Measurements from ENCODE around the gene POC5. TPM values are rescaled to one million over a fixed set of nuclear protein-coding genes. Genes with fewer than 3 reads are reported as not detected.
A peak's percentile ranks its signal among the peaks of the same experiment; 100 is the strongest.

The POC5 gene
- total RNA-seq, 2 donors from 2014 or later = 21.4 to 22.4 TPM

- Mint-ChIP-seq H3K9me3 (no peaks in the 10 kb centered on the region), H3K36me3 (no peaks in the 10 kb centered on the region), H3K4me3 (no peak overlapping the region), H3K4me1 (ENCODE audit: low read depth in 2 of 2) (peaks cover 14 to 17% of the 10 kb centered on the region in 2 donors), H3K27ac (peak overlapping the region in 1 of 2 donors; percentile 50), H3K27me3 (peaks cover 0 to 2% of the 10 kb centered on the region in 2 donors)
- no peak for ATAC-seq
- no peak for DNase-seq (ENCODE audit: low spot score)
These were observed 53.5 kb downstream of the POC5 start for GRCh38 chr5:75663579-75664284.

DNA sequence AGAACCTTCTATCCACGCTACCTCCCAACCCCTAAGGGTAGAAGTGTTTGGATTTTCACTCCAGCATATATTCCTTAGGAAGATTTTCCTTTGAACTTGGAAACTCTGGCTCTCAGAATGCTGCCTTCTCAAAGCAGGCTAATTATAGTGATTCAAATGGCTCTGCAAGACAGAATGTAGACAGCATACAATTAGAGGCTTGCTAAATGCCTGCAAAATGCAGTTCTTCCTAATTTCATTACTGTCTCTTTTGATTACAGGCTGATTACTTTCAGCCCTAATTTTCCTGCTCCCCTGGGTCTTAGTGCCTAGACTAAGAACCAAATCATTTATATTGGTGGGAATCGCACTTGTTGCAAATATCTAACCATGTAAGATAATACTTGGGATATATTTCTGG, 55.2 kb downstream of the POC5 start:
- Mint-ChIP-seq H3K27me3 (peaks cover 0 to 2% of the 10 kb centered on the region in 2 donors), H3K4me3 (no peak overlapping the region), H3K27ac (no peak overlapping the region), H3K9me3 (no peaks in the 10 kb centered on the region), H3K36me3 (no peaks in the 10 kb centered on the region), H3K4me1 (ENCODE audit: low read depth in 2 of 2) (peaks cover 6 to 9% of the 10 kb centered on the region in 2 donors)
- DNase-seq (ENCODE audit: low spot score) = no peak
- ATAC-seq = no peak

DNA sequence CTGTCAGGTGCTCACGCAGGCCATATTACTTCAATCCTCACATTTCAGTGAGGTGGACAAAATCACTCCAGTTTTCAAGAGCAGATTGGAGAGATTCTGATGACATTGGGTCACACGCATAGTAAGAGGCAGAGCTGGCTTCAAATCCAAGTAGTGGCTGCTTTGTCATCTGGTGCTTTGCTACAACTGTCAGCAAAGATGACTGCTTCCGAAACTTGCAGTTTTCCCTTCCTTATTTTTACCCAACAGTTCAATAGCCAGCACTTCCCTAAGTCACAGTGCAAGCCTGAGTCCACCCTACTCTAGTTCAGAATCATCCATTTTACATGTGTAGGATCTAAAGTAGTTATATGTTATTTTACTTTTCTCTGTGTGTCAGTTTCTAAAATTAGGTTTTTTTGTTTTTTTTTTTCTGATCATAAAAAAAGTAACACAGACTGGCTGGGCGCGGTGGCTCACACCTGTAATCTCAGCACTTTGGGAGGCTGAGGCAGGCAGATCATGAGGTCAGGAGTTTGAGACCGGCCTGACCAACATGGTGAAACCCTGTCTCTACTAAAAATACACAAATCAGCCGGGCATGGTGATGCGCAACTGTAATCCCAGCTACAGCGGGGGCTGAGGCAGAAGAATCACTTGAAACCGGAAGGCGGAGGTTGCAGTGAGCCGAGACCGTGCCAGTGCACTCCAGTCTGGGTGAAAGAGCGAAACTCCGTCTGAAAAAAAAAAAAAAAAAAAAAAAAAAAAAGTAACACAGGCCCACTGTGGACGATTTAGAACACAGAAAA, 56.4 kb downstream of the POC5 start:
- ATAC-seq (no peak), DNase-seq (ENCODE audit: low spot score) (no peak)
- Mint-ChIP-seq H3K27ac (no peak overlapping the region), H3K4me3 (no peak overlapping the region), H3K27me3 (peaks cover 0 to 2% of the 10 kb centered on the region in 2 donors), H3K9me3 (no peaks in the 10 kb centered on the region), H3K4me1 (ENCODE audit: low read depth in 2 of 2) (peaks cover 6 to 9% of the 10 kb centered on the region in 2 donors), H3K36me3 (no peaks in the 10 kb centered on the region)

DNA sequence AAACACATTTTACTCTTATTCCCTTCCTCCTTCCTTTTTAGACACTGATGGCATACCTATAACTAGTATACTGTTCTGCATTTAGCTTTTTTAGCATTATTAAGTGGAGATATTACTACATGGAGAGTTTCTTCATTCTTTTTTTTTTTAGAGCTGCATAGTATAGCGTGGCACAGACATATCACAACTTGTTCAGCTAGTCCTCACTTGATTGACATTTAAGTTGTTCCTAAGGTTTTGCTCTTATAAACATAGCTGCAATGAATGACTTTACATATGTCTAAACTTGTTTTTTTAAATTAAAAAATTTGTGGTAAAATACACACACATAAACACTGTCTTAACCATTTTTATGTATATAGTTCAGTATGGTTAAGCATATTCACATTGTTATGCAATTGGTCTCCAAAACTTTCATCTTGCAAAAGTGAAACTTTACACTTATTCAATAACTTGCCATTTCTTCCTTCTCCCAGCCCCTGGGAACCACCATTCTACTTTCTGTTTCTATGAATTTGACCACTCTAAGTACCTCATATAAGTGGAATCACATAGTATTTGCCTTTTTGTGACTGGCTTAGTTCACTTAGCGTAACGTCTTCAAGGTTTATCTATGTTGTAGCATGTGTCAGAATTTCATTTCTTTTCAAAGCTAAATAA, 57.3 kb downstream of the POC5 start:
- peak in 1 of 2 donors; percentile 50 for ATAC-seq
- Mint-ChIP-seq H3K27ac (no peak overlapping the region), H3K4me1 (ENCODE audit: low read depth in 2 of 2) (peaks cover 6 to 9% of the 10 kb centered on the region in 2 donors), H3K9me3 (no peaks in the 10 kb centered on the region), H3K36me3 (no peaks in the 10 kb centered on the region), H3K4me3 (peak overlapping the region; percentile 15), H3K27me3 (peaks cover 0 to 2% of the 10 kb centered on the region in 2 donors)
- DNase-seq (ENCODE audit: low spot score) = no peak

GRCh38 chr5:75656311-75657003, 60.8 kb downstream of the POC5 start:
- Mint-ChIP-seq H3K4me1 (ENCODE audit: low read depth in 2 of 2) (peaks cover 6 to 9% of the 10 kb centered on the region in 2 donors), H3K4me3 (no peak overlapping the region), H3K27ac (peak overlapping the region in 1 of 2 donors; percentile 46), H3K27me3 (peaks cover 0 to 2% of the 10 kb centered on the region in 2 donors), H3K36me3 (no peaks in the 10 kb centered on the region), H3K9me3 (no peaks in the 10 kb centered on the region)
- DNase-seq (ENCODE audit: low spot score) = no peak
- ATAC-seq = no peak

GRCh38 chr5:75654693-75655295, 62.4 kb downstream of the POC5 start:
- H3K27ac Mint-ChIP-seq = no peak overlapping the region

GRCh38 chr5:75653521-75653920, 63.7 kb downstream of the POC5 start:
- no peak for ATAC-seq
- Mint-ChIP-seq H3K27ac (no peak overlapping the region), H3K36me3 (no peaks in the 10 kb centered on the region)

More at GRCh38 chr5:75654693-75655295, 62.4 kb downstream of the POC5 start:
- Mint-ChIP-seq H3K9me3 (no peaks in the 10 kb centered on the region), H3K27me3 (peaks cover 0 to 2% of the 10 kb centered on the region in 2 donors), H3K4me1 (ENCODE audit: low read depth in 2 of 2) (peaks cover 2% of the 10 kb centered on the region in 2 donors), H3K4me3 (no peak overlapping the region), H3K36me3 (no peaks in the 10 kb centered on the region)
- no peak for DNase-seq (ENCODE audit: low spot score)
- peak in 1 of 2 donors; percentile 36 for ATAC-seq

DNA sequence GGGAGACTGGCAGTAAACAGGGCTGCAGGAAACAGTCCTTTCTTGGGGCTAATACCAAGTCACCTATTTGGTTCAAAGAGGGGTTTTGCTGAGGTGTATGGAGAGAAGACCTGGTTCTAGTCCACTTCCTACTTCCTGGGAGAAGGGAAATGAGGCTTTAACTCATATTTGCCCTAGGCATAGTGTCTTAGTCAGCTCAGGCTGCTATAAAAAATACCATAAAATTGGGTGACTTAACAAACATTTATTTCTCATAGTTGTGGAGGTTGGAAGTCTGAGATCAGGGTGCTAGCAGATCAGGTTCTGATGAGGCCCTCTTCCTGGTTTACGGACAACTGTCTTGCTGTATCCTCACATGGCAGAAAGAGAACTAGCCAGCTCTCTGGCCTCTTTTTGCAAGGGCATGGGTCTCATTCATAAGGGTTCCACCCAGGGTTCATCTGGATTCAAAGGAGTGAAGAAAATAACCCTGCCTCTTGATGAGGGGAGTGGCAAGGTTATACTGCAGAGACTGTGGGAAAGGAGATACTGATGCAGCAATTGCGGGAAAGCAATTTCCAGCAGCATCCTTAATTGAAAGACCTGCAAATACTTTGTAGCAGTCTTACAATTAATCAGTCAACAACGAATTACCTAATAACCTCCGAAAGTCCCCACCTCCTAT, 65.5 kb downstream of the POC5 start:
- H3K36me3 Mint-ChIP-seq = no peaks in the 10 kb centered on the region
- H3K4me3 Mint-ChIP-seq = no peak overlapping the region
- no peaks in the 10 kb centered on the region for H3K4me1 Mint-ChIP-seq (ENCODE audit: low read depth in 2 of 2)
- peaks cover 3% of the 10 kb centered on the region for H3K9me3 Mint-ChIP-seq
- DNase-seq (ENCODE audit: low spot score) (no peak), ATAC-seq (no peak)
- no peaks in the 10 kb centered on the region for H3K27me3 Mint-ChIP-seq
- H3K27ac Mint-ChIP-seq = no peak overlapping the region

More at GRCh38 chr5:75653521-75653920, 63.7 kb downstream of the POC5 start:
- Mint-ChIP-seq H3K4me3 (no peak overlapping the region), H3K9me3 (no peaks in the 10 kb centered on the region), H3K4me1 (ENCODE audit: low read depth in 2 of 2) (no peaks in the 10 kb centered on the region), H3K27me3 (no peaks in the 10 kb centered on the region)
- no peak for DNase-seq (ENCODE audit: low spot score)

GRCh38 chr5:75648712-75649111, 68.5 kb downstream of the POC5 start:
- no peaks in the 10 kb centered on the region for H3K27me3 Mint-ChIP-seq
- no peak overlapping the region for H3K4me3 Mint-ChIP-seq
- H3K4me1 Mint-ChIP-seq (ENCODE audit: low read depth in 2 of 2) = no peaks in the 10 kb centered on the region
- peaks cover 3% of the 10 kb centered on the region for H3K9me3 Mint-ChIP-seq
- no peak overlapping the region for H3K27ac Mint-ChIP-seq
- DNase-seq (ENCODE audit: low spot score) (no peak), ATAC-seq (no peak)
- no peaks in the 10 kb centered on the region for H3K36me3 Mint-ChIP-seq

- Mint-ChIP-seq H3K4me1 (ENCODE audit: low read depth in 2 of 2) (no peaks in the 10 kb centered on the region), H3K27ac (no peak overlapping the region), H3K4me3 (no peak overlapping the region), H3K9me3 (no peaks in the 10 kb centered on the region), H3K36me3 (no peaks in the 10 kb centered on the region), H3K27me3 (peaks cover 5 to 9% of the 10 kb centered on the region in 2 donors)
- no peak for DNase-seq (ENCODE audit: low spot score)
- ATAC-seq = no peak
These were observed 76.4 kb downstream of the POC5 start for GRCh38 chr5:75640826-75641225.

- ATAC-seq (no peak), DNase-seq (ENCODE audit: low spot score) (no peak)
- Mint-ChIP-seq H3K4me1 (ENCODE audit: low read depth in 2 of 2) (no peaks in the 10 kb centered on the region), H3K9me3 (no peaks in the 10 kb centered on the region), H3K27me3 (peaks cover 7 to 12% of the 10 kb centered on the region in 2 donors), H3K4me3 (no peak overlapping the region), H3K36me3 (no peaks in the 10 kb centered on the region), H3K27ac (no peak overlapping the region)
These were observed 76.8 kb downstream of the POC5 start for GRCh38 chr5:75640395-75640794.

DNA sequence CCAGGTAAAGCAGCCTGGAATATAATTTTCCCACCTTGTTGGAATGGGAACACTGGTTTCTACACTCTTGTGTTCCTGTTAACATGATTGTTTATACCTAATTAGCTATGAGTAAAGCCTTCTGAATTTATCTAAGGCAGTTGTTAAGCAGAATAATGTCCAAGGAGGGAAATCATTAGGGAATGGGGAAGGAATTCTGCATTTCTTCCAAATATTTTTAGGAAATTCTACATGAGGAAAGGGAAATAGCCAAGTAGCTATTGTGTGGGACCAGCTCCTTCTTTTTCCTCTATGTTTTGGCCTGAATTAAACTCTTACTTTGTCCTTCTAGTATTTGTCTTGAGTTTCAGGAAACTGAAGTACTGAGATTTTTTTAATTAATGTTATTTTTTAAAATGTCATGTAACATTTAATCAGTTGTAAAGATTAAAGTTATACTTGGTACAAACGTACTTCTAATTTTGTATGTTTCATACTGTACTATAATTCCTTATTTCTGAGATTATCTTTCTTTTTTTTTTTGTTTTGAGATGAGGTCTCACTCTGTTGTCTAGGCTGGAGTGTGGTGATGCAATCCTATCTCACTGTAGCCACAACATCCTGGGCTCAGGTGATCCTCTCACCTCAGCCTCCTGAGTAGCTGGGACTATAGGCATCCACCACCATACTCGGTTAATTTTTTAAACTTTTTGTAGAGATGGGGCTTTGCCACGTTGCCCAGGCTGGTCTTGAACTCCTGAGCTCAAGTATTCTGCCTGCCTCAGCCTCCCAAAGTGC, 77.5 kb downstream of the POC5 start:
- Mint-ChIP-seq H3K4me1 (ENCODE audit: low read depth in 2 of 2) (no peaks in the 10 kb centered on the region), H3K27me3 (peaks cover 9 to 12% of the 10 kb centered on the region in 2 donors), H3K4me3 (no peak overlapping the region), H3K9me3 (no peaks in the 10 kb centered on the region), H3K36me3 (no peaks in the 10 kb centered on the region), H3K27ac (no peak overlapping the region)
- DNase-seq (ENCODE audit: low spot score) = no peak
- ATAC-seq = no peak
